C1 segment of cervical spinal cord (tissue), 14 donors: ENCODE results near the gene ENAM.
"Not testable (repeated sequence)": the region's sequence is repeated elsewhere in the genome, so short reads cannot be mapped to it uniquely, and the experiment has no call there.

Source experiments
- DNase-seq, 14 donors: peaks; one replicate each; lab custom pipeline; 2025; lab: John Stamatoyannopoulos, UW

The ENAM gene

GRCh38 chr4:70678383-70678999 is 49.9 kb downstream of the ENAM start:
- no peak for DNase-seq

- DNase-seq: no peak
Observed at GRCh38 chr4:70680934-70681333, 52.4 kb downstream of the ENAM start.

GRCh38 chr4:70681704-70682103 is 53.2 kb downstream of the ENAM start:
- no peak for DNase-seq

DNA sequence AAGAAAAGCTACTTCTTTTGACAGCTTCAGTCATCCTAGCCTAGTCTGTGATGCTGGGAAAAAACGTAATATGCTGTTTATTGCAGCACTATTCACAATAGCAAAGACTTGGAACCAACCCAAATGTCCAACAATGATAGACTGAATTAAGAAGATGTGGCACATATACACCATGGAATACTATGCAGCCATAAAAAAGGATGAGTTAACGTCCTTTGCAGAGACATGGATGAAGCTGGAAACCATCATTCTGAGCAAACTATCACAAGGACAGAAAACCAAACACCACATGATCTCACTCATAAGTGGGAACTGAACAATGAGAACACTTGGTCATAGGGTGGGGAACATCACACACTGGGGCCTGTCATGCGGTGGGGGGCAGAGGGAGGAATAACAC is 53.6 kb downstream of the ENAM start:
- not testable (repeated sequence) for DNase-seq

GRCh38 chr4:70687392-70687791 is 58.8 kb downstream of the ENAM start:
- no peak for DNase-seq

- peak; percentile 69 to 99 (median 95) for DNase-seq
Observed at GRCh38 chr4:70687821-70688794, 59.6 kb downstream of the ENAM start, which contains the start of gene UTP3. Gene UTP3, plus strand, starts transcription at chr4:70688532. Its CDS starts 146 bp downstream, at chr4:70688678.

DNA sequence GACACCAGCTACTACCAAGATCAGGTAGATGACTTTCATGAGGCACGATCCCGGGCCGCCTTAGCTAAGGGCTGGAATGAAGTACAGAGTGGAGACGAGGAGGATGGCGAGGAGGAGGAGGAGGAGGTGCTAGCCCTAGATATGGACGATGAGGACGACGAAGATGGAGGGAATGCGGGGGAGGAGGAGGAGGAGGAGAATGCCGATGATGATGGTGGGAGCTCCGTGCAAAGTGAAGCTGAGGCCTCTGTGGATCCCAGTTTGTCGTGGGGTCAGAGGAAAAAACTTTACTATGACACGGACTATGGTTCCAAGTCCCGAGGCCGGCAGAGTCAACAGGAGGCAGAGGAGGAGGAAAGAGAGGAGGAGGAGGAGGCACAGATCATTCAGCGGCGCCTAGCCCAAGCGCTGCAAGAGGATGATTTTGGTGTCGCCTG is 60.3 kb downstream of the ENAM start:
- DNase-seq: no peak

DNA sequence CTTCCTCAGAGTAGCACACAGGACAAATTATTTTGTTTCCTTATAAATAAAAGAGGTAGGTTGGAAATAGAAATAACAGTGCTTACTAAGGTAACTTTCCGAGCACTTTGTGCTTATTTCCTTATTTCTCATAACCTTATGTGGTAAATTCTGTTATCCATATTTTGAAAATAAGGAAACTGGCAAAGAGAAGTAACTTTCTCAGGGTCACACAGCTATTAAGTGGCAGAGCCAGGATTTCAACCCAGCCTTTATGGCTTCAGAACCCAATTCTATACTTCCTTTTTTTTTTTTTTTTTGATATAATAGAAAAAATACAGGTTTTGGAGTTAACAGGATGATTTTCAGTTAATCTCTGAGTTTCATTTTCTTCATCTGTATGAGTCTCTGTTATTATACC is 63.1 kb downstream of the ENAM start:
- DNase-seq: no peak

GRCh38 chr4:70694633-70695032 is 66.1 kb downstream of the ENAM start:
- DNase-seq: not testable (repeated sequence)
